Memory B cell (primary cell): ENCODE data around the gene PCLAF.
"Not testable (repeated sequence)": the region's sequence is repeated elsewhere in the genome, so short reads cannot be mapped to it uniquely, and the experiment has no call there.

ENCODE experiments used
- ATAC-seq: fragments of 150-1000 bp; cut with Tn5 transposase; 2 replicates; pipeline ENCODE4 v1.10.0; 2021; ENCODE audit warnings: low read depth, mild to moderate bottlenecking, moderate library complexity
- DNase-seq, 2 donors: peaks; one replicate each; pipeline ENCODE4 v3.0.0; 2022; ENCODE audit warnings: low spot score in 2 of 2
- H3K27ac Mint-ChIP-seq: one replicate; pipeline ENCODE4 v1.8.0; 2022; ENCODE audit warnings: mild to moderate bottlenecking, moderate library complexity, mixed read lengths
- H3K27me3 Mint-ChIP-seq: one replicate; pipeline ENCODE4 v1.8.0; 2022; ENCODE audit warnings: mixed read lengths
- H3K36me3 Mint-ChIP-seq: one replicate; pipeline ENCODE4 v1.8.0; 2022; ENCODE audit warnings: mild to moderate bottlenecking, mixed read lengths
- H3K4me1 Mint-ChIP-seq: one replicate; pipeline ENCODE4 v1.8.0; 2022; ENCODE audit warnings: mixed read lengths
- H3K4me3 Mint-ChIP-seq: one replicate; pipeline ENCODE4 v1.8.0; 2022; ENCODE audit warnings: mild to moderate bottlenecking, moderate library complexity, mixed read lengths
- H3K9me3 Mint-ChIP-seq: one replicate; pipeline ENCODE4 v1.8.0; 2022; ENCODE audit warnings: mixed read lengths

The PCLAF gene

GRCh38 chr15:64386291-64386690 is 5.0 kb upstream of the PCLAF start:
- Mint-ChIP-seq H3K27me3 (no peaks in the 10 kb centered on the region), H3K36me3 (no peaks in the 10 kb centered on the region), H3K4me1 (peaks cover 16% of the 10 kb centered on the region), H3K4me3 (peak overlapping the region; percentile 37), H3K9me3 (no peaks in the 10 kb centered on the region), H3K27ac (no peak overlapping the region)
- no peak for DNase-seq
- no peak for ATAC-seq

- Mint-ChIP-seq H3K4me3 (no peak overlapping the region), H3K27me3 (no peaks in the 10 kb centered on the region), H3K36me3 (no peaks in the 10 kb centered on the region), H3K9me3 (no peaks in the 10 kb centered on the region), H3K4me1 (peaks cover 13% of the 10 kb centered on the region), H3K27ac (no peak overlapping the region)
- DNase-seq (no peak), ATAC-seq (no peak)
These were observed 2.5 kb upstream of the PCLAF start for GRCh38 chr15:64383760-64384159.

- DNase-seq, ATAC-seq, H3K9me3 Mint-ChIP-seq, H3K27me3 Mint-ChIP-seq, H3K27ac Mint-ChIP-seq, H3K4me1 Mint-ChIP-seq, H3K36me3 Mint-ChIP-seq: not testable (repeated sequence)
- peak overlapping the region; percentile 89 for H3K4me3 Mint-ChIP-seq
These were observed 941 bp downstream of the PCLAF start for GRCh38 chr15:64380130-64380870.

GRCh38 chr15:64379216-64379960 is 1.9 kb downstream of the PCLAF start:
- no peaks in the 10 kb centered on the region for H3K36me3 Mint-ChIP-seq
- ATAC-seq (no peak), DNase-seq (no peak)
- H3K27ac Mint-ChIP-seq, result no peak overlapping the region
- no peaks in the 10 kb centered on the region for H3K27me3 Mint-ChIP-seq
- H3K4me1 Mint-ChIP-seq, result peaks cover 5% of the 10 kb centered on the region
- H3K9me3 Mint-ChIP-seq, result no peaks in the 10 kb centered on the region
- H3K4me3 Mint-ChIP-seq, result peak overlapping the region; percentile 44

GRCh38 chr15:64373360-64373759 is 7.9 kb downstream of the PCLAF start:
- Mint-ChIP-seq H3K4me1 (peaks cover 2% of the 10 kb centered on the region), H3K9me3 (no peaks in the 10 kb centered on the region), H3K4me3 (no peak overlapping the region), H3K27me3 (no peaks in the 10 kb centered on the region), H3K36me3 (no peaks in the 10 kb centered on the region), H3K27ac (no peak overlapping the region)
- DNase-seq, result no peak
- ATAC-seq, result no peak

- H3K4me1 Mint-ChIP-seq, H3K36me3 Mint-ChIP-seq, DNase-seq, H3K27me3 Mint-ChIP-seq, H3K27ac Mint-ChIP-seq, ATAC-seq, H3K4me3 Mint-ChIP-seq, H3K9me3 Mint-ChIP-seq: not testable (repeated sequence)
These were observed 9.9 kb downstream of the PCLAF start for GRCh38 chr15:64371383-64371782.

- H3K27ac Mint-ChIP-seq, result no peak overlapping the region
- DNase-seq, result no peak
These were observed 12.1 kb downstream of the PCLAF start for GRCh38 chr15:64369078-64369607.

GRCh38 chr15:64361259-64361658 is 20.0 kb downstream of the PCLAF start:
- ATAC-seq, result no peak
- H3K9me3 Mint-ChIP-seq, result no peaks in the 10 kb centered on the region
- no peaks in the 10 kb centered on the region for H3K27me3 Mint-ChIP-seq
- no peak overlapping the region for H3K4me3 Mint-ChIP-seq
- H3K27ac Mint-ChIP-seq, result no peak overlapping the region
- H3K4me1 Mint-ChIP-seq, result peaks cover 6% of the 10 kb centered on the region
- H3K36me3 Mint-ChIP-seq, result no peaks in the 10 kb centered on the region
- no peak for DNase-seq

More at GRCh38 chr15:64369078-64369607, 12.1 kb downstream of the PCLAF start:
- Mint-ChIP-seq H3K4me1 (peaks cover 8% of the 10 kb centered on the region), H3K9me3 (no peaks in the 10 kb centered on the region), H3K4me3 (no peak overlapping the region), H3K27me3 (no peaks in the 10 kb centered on the region), H3K36me3 (no peaks in the 10 kb centered on the region)
- ATAC-seq, result no peak

- Mint-ChIP-seq H3K4me1 (peaks cover 14% of the 10 kb centered on the region), H3K9me3 (no peaks in the 10 kb centered on the region), H3K27ac (peak overlapping the region; percentile 93), H3K27me3 (no peaks in the 10 kb centered on the region), H3K4me3 (peak overlapping the region; percentile 93), H3K36me3 (no peaks in the 10 kb centered on the region)
- DNase-seq (no peak), ATAC-seq (no peak)
These were observed 24.6 kb downstream of the PCLAF start for GRCh38 chr15:64356710-64357040.

GRCh38 chr15:64355944-64356709 is 25.1 kb downstream of the PCLAF start, which contains the start of gene CSNK1G1:
TSS of gene CSNK1G1 (minus strand) at chr15:64356173. CDS start at chr15:64300499, 55,674 bp downstream.
- DNase-seq (peak; percentile 78 to 84), ATAC-seq (peak; percentile 99)
- H3K36me3 Mint-ChIP-seq, result no peaks in the 10 kb centered on the region
- peak within 1 kb of the TSS; percentile 93 for H3K4me3 Mint-ChIP-seq
- peak within 1 kb of the TSS; percentile 93 for H3K27ac Mint-ChIP-seq
- no peaks in the 10 kb centered on the region for H3K9me3 Mint-ChIP-seq
- H3K27me3 Mint-ChIP-seq, result no peaks in the 10 kb centered on the region
- H3K4me1 Mint-ChIP-seq, result peaks cover 14% of the 10 kb centered on the region

- Mint-ChIP-seq H3K4me1 (peaks cover 14% of the 10 kb centered on the region), H3K9me3 (no peaks in the 10 kb centered on the region), H3K36me3 (no peaks in the 10 kb centered on the region), H3K4me3 (peak overlapping the region; percentile 93), H3K27ac (peak overlapping the region; percentile 93), H3K27me3 (no peaks in the 10 kb centered on the region)
- DNase-seq (peak in 1 of 2 donors; percentile 18), ATAC-seq (peak; percentile 14)
These were observed 25.8 kb downstream of the PCLAF start for GRCh38 chr15:64355348-64355943.

- Mint-ChIP-seq H3K4me1 (peaks cover 14% of the 10 kb centered on the region), H3K27me3 (no peaks in the 10 kb centered on the region), H3K36me3 (no peaks in the 10 kb centered on the region), H3K27ac (peak overlapping the region; percentile 93), H3K9me3 (no peaks in the 10 kb centered on the region), H3K4me3 (peak overlapping the region; percentile 93)
- DNase-seq (no peak), ATAC-seq (no peak)
These were observed 26.4 kb downstream of the PCLAF start for GRCh38 chr15:64354688-64355344.

- Mint-ChIP-seq H3K36me3 (peaks cover 7% of the 10 kb centered on the region), H3K4me1 (peaks cover 10% of the 10 kb centered on the region), H3K27ac (no peak overlapping the region), H3K4me3 (no peak overlapping the region), H3K9me3 (no peaks in the 10 kb centered on the region), H3K27me3 (no peaks in the 10 kb centered on the region)
- no peak for ATAC-seq
- DNase-seq, result no peak
These were observed 30.0 kb downstream of the PCLAF start for GRCh38 chr15:64351265-64351664.
